Activated naive CD8-positive, alpha-beta T cell treated with anti-CD3 and anti-CD28 coated beads, Interleukin-2, amount 10 ng/mL, durations not matched to agents 7 days and 5 days (primary cell): ENCODE data around the gene CPSF4L. TPM values are rescaled to one million over a fixed set of nuclear protein-coding genes. Genes with fewer than 3 reads are reported as not detected.

Experiments used
- ATAC-seq: fragments of 150-1000 bp; cut with Tn5 transposase; one replicate; pipeline ENCODE4 v1.10.0; 2021; ENCODE audit warnings: low read depth, moderate library complexity
- POLR2A ChIA-PET: fragments of 350-600 bp; sonication (Branson Sonifier 250); formaldehyde crosslinking; loops from one replicate; lab custom pipeline; 2021; ENCODE audit warnings: antibody characterized with exemption; lab: Charles Lee
- DNase-seq: peaks from one replicate; pipeline ENCODE4 v3.0.0; 2021
- H3K27ac Mint-ChIP-seq: one replicate; pipeline ENCODE4 v1.8.0; 2022; ENCODE audit warnings: mild to moderate bottlenecking, mixed read lengths
- H3K27me3 Mint-ChIP-seq: one replicate; pipeline ENCODE4 v1.8.0; 2022; ENCODE audit warnings: mild to moderate bottlenecking, moderate library complexity, mixed read lengths
- H3K36me3 Mint-ChIP-seq: one replicate; pipeline ENCODE4 v1.8.0; 2021; ENCODE audit warnings: mild to moderate bottlenecking, mixed read lengths
- H3K4me1 Mint-ChIP-seq: one replicate; pipeline ENCODE4 v1.8.0; 2021; ENCODE audit warnings: mixed read lengths
- H3K4me3 Mint-ChIP-seq: one replicate; pipeline ENCODE4 v1.8.0; 2022; ENCODE audit warnings: mild to moderate bottlenecking, moderate library complexity, mixed read lengths
- H3K9me3 Mint-ChIP-seq: one replicate; pipeline ENCODE4 v1.8.0; 2021; ENCODE audit warnings: mixed read lengths
- total RNA-seq, 2 experiments: library from RNA; stranded (reverse); gene quantifications; one replicate each; pipeline ENCODE4 v1.2.3, GENCODE V29; 2021

CPSF4L gene
- total RNA-seq, 2 experiments from 2014 or later = not detected

DNA sequence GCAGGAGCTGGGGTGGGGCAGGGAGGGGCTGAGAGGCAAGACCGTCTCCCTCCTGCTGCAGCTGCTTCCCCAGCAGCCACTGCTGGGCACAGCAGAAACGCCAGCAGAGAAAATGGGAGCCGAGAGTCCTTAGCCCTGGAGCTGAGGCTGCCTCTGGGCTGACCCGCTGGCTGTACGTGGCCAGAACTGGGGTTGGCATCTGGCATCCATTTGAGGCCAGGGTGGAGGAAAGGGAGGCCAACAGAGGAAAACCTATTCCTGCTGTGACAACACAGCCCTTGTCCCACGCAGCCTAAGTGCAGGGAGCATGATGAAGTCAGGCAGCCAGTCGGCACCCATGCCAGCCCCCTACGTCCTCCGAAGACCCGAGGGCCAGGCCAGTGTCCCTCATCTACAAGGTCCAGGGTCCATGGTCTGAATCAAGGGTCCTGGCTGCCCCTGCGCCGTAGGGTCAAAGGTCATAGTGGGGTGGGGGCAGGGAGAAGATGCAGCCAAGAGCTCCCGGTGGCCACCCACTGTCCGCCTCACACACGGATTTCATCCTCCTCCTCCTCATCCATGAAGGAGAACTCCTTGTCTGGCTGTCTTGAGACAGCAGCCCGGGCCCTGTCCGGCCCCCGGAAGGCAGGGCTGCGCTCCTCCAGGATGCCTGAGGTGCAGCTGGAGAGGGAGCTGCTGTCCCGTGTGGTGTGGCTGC, 23.4 kb upstream of the CPSF4L start:
- Mint-ChIP-seq H3K4me3 (no peak overlapping the region), H3K27ac (no peak overlapping the region), H3K36me3 (no peaks in the 10 kb centered on the region), H3K9me3 (no peaks in the 10 kb centered on the region), H3K4me1 (no peaks in the 10 kb centered on the region), H3K27me3 (peaks cover 3% of the 10 kb centered on the region)
- POLR2A ChIA-PET = no interaction called here
- DNase-seq (no peak), ATAC-seq (no peak)

GRCh38 chr17:73284354-73284753, 22.7 kb upstream of the CPSF4L start:
- POLR2A ChIA-PET = no interaction called here
- Mint-ChIP-seq H3K4me1 (no peaks in the 10 kb centered on the region), H3K27ac (no peak overlapping the region), H3K36me3 (no peaks in the 10 kb centered on the region), H3K4me3 (no peak overlapping the region), H3K27me3 (peaks cover 3% of the 10 kb centered on the region), H3K9me3 (no peaks in the 10 kb centered on the region)
- ATAC-seq = no peak
- no peak for DNase-seq

DNA sequence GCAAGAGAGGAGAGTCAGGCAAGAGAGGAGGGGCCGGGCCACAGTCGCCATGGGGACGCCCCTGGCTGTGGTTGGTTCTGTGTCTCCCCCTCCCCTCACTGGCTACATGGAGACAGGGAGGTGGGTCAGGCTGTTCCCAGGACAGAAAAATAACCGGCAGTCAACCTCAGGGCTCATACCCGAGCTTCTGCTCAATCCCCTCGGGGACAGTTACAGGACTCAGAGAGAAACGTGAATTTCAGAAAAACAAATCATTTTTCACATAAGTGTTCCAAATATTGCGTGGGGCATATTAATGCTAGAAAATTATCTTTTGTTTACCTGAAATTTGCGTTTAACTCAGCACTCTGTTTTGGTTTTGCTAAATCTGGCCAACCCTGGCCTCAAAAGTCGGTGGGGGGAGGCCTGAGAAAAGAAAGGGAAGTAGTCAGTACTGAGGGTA, 22.2 kb upstream of the CPSF4L start:
- Mint-ChIP-seq H3K4me3 (no peak overlapping the region), H3K27me3 (peaks cover 3% of the 10 kb centered on the region), H3K9me3 (no peaks in the 10 kb centered on the region), H3K4me1 (no peaks in the 10 kb centered on the region), H3K36me3 (no peaks in the 10 kb centered on the region), H3K27ac (no peak overlapping the region)
- DNase-seq = no peak
- no peak for ATAC-seq
- POLR2A ChIA-PET = no interaction called here

GRCh38 chr17:73283250-73283649, 21.6 kb upstream of the CPSF4L start:
- no peak overlapping the region for H3K27ac Mint-ChIP-seq
- peaks cover 3% of the 10 kb centered on the region for H3K27me3 Mint-ChIP-seq
- H3K36me3 Mint-ChIP-seq = no peaks in the 10 kb centered on the region
- no peaks in the 10 kb centered on the region for H3K4me1 Mint-ChIP-seq
- DNase-seq = no peak
- ATAC-seq = no peak
- H3K9me3 Mint-ChIP-seq = no peaks in the 10 kb centered on the region
- POLR2A ChIA-PET = interaction anchor here (0.7 kb wide), 1 partner anchor 18 kb away, joined by 3 read pairs; no protein-coding TSS in a partner anchor
- H3K4me3 Mint-ChIP-seq = no peak overlapping the region

GRCh38 chr17:73282629-73283028, 20.9 kb upstream of the CPSF4L start:
- Mint-ChIP-seq H3K4me3 (no peak overlapping the region), H3K4me1 (no peaks in the 10 kb centered on the region), H3K36me3 (no peaks in the 10 kb centered on the region), H3K9me3 (no peaks in the 10 kb centered on the region), H3K27ac (no peak overlapping the region), H3K27me3 (peaks cover 3% of the 10 kb centered on the region)
- POLR2A ChIA-PET = interaction anchor here (0.7 kb wide), 1 partner anchor 17 kb away, joined by 3 read pairs; no protein-coding TSS in a partner anchor
- ATAC-seq = no peak
- DNase-seq = no peak

- ATAC-seq (no peak), DNase-seq (no peak)
- H3K4me3 Mint-ChIP-seq = no peak overlapping the region
- no peaks in the 10 kb centered on the region for H3K4me1 Mint-ChIP-seq
- H3K27ac Mint-ChIP-seq = no peak overlapping the region
- no peaks in the 10 kb centered on the region for H3K36me3 Mint-ChIP-seq
- peaks cover 3% of the 10 kb centered on the region for H3K27me3 Mint-ChIP-seq
- H3K9me3 Mint-ChIP-seq = no peaks in the 10 kb centered on the region
- POLR2A ChIA-PET = no interaction called here
These were observed 20.2 kb upstream of the CPSF4L start for GRCh38 chr17:73281928-73282327.

- POLR2A ChIA-PET = no interaction called here
- H3K4me3 Mint-ChIP-seq = no peak overlapping the region
- no peaks in the 10 kb centered on the region for H3K9me3 Mint-ChIP-seq
- H3K4me1 Mint-ChIP-seq = no peaks in the 10 kb centered on the region
- no peak overlapping the region for H3K27ac Mint-ChIP-seq
- peaks cover 3% of the 10 kb centered on the region for H3K27me3 Mint-ChIP-seq
- DNase-seq = no peak
- ATAC-seq = no peak
- H3K36me3 Mint-ChIP-seq = no peaks in the 10 kb centered on the region
These were observed 18.5 kb upstream of the CPSF4L start for GRCh38 chr17:73280191-73280590.

- no peak overlapping the region for H3K27ac Mint-ChIP-seq
- no peak overlapping the region for H3K4me3 Mint-ChIP-seq
- POLR2A ChIA-PET = no interaction called here
- H3K4me1 Mint-ChIP-seq = no peaks in the 10 kb centered on the region
- no peak for DNase-seq
- no peak for ATAC-seq
- peaks cover 3% of the 10 kb centered on the region for H3K27me3 Mint-ChIP-seq
- H3K36me3 Mint-ChIP-seq = no peaks in the 10 kb centered on the region
- no peaks in the 10 kb centered on the region for H3K9me3 Mint-ChIP-seq
These were observed 18.0 kb upstream of the CPSF4L start for GRCh38 chr17:73279704-73280103.

DNA sequence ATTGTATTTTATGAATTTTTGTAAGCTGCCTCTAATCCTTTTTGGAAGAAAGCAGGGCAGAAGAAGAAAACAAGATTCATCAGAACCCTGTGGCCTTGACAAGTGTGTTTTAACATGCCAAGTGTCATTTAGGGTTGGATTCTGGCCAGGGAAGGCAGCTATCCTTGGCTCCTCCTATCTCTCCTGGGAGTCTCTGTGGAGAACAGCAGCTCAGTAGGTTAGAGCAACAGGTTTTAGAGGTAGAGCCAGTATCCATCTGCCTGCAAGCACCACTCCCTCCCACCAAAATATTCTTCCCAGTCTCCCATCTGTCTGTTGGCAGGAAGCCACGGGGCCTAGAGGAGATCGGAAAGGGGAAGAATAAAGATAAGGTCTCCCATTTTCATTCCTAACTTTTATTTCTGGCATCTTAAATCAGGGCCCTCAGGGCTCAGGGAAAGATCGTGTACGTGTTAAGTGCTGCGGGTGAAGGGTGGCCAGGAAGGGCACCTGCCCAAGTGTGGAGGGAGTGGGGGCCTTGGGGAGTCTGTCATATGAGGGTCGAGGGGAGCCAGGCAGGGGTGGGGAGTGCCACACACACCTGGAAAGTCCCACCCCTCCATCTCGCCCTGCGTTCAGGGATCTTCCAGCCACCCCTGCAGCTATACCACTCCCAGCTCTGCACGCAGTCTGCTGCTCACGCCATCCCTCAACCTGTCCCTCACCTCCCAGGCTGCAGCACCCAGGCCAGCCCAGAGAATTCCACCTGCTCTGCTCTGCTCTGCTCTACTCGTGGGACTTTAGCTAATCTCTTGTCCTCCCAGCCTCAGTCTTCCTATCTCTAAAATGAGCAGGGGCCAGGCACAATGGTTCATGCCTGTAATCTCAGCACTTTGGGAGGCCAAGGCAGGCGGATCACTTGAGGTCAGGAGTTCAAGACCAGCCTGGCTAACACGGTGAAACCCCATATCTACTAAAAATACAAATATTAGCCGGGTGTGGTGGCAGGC, 17.1 kb upstream of the CPSF4L start:
- H3K4me3 Mint-ChIP-seq = no peak overlapping the region
- peaks cover 3% of the 10 kb centered on the region for H3K27me3 Mint-ChIP-seq
- H3K36me3 Mint-ChIP-seq = no peaks in the 10 kb centered on the region
- POLR2A ChIA-PET = no interaction called here
- no peaks in the 10 kb centered on the region for H3K9me3 Mint-ChIP-seq
- DNase-seq (no peak), ATAC-seq (no peak)
- H3K4me1 Mint-ChIP-seq = no peaks in the 10 kb centered on the region
- no peak overlapping the region for H3K27ac Mint-ChIP-seq

DNA sequence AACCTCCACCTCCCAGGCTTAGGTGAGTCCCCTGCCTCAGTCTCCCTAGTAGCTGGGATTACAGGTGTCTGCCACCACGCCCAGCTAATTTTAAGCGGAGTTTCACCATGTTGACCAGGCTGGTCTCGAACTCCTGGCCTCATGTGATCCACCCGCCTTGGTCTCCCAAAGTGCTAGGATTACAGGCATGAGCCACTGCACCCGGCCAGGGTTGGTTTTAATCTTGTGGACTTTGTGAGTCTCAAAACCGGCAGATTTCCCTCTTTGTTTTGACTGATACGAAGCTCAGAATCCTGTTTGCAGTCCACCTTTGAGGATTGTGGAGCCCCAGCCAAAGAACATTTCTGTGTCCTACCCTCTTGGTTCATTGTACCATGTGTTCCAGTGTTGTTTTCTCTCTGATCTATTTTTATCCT, 16.4 kb upstream of the CPSF4L start:
- no peak for DNase-seq
- H3K27me3 Mint-ChIP-seq = peaks cover 3% of the 10 kb centered on the region
- H3K9me3 Mint-ChIP-seq = no peaks in the 10 kb centered on the region
- no peak for ATAC-seq
- H3K36me3 Mint-ChIP-seq = no peaks in the 10 kb centered on the region
- no peaks in the 10 kb centered on the region for H3K4me1 Mint-ChIP-seq
- no peak overlapping the region for H3K27ac Mint-ChIP-seq
- POLR2A ChIA-PET = no interaction called here
- no peak overlapping the region for H3K4me3 Mint-ChIP-seq

- H3K4me3 Mint-ChIP-seq = no peak overlapping the region
- no peaks in the 10 kb centered on the region for H3K9me3 Mint-ChIP-seq
- DNase-seq (no peak), ATAC-seq (no peak)
- no peaks in the 10 kb centered on the region for H3K36me3 Mint-ChIP-seq
- H3K4me1 Mint-ChIP-seq = no peaks in the 10 kb centered on the region
- no peak overlapping the region for H3K27ac Mint-ChIP-seq
- POLR2A ChIA-PET = no interaction called here
- H3K27me3 Mint-ChIP-seq = no peaks in the 10 kb centered on the region
These were observed 12.8 kb upstream of the CPSF4L start for GRCh38 chr17:73274490-73274889.

GRCh38 chr17:73272906-73273218, 11.2 kb upstream of the CPSF4L start:
- H3K36me3 Mint-ChIP-seq = no peaks in the 10 kb centered on the region
- H3K9me3 Mint-ChIP-seq = no peaks in the 10 kb centered on the region
- POLR2A ChIA-PET = no interaction called here
- H3K27me3 Mint-ChIP-seq = no peaks in the 10 kb centered on the region
- no peak for ATAC-seq
- DNase-seq = no peak
- no peak overlapping the region for H3K4me3 Mint-ChIP-seq
- no peaks in the 10 kb centered on the region for H3K4me1 Mint-ChIP-seq
- no peak overlapping the region for H3K27ac Mint-ChIP-seq

- ATAC-seq = no peak
- Mint-ChIP-seq H3K4me1 (no peaks in the 10 kb centered on the region), H3K27ac (no peak overlapping the region), H3K9me3 (no peaks in the 10 kb centered on the region), H3K36me3 (no peaks in the 10 kb centered on the region), H3K4me3 (no peak overlapping the region), H3K27me3 (no peaks in the 10 kb centered on the region)
- POLR2A ChIA-PET = no interaction called here
- no peak for DNase-seq
These were observed 9.4 kb upstream of the CPSF4L start for GRCh38 chr17:73271072-73271471.

GRCh38 chr17:73269791-73270190, 8.1 kb upstream of the CPSF4L start:
- Mint-ChIP-seq H3K27me3 (no peaks in the 10 kb centered on the region), H3K36me3 (no peaks in the 10 kb centered on the region), H3K4me1 (no peaks in the 10 kb centered on the region), H3K9me3 (no peaks in the 10 kb centered on the region), H3K27ac (no peak overlapping the region), H3K4me3 (no peak overlapping the region)
- DNase-seq (no peak), ATAC-seq (no peak)
- POLR2A ChIA-PET = no interaction called here
